ENCODE data around the gene TNC.

TNC gene

GRCh38 chr9:115146581-115147021 is 28.6 kb upstream of the TNC start:
- no peak for TF ChIP-seq CTCF (IDR thresholded peaks at IDR 0.05; ENCODE audit: control extremely low read depth, extremely low read depth, low read depth, missing control alignments)
- POLR2A ChIA-PET, result no interaction called here
- CTCF ChIA-PET, result no interaction called here
- DNase-seq (ENCODE audit: extremely low spot score), result no peak

- ChIA-PET POLR2A (no interaction called here), CTCF (interaction anchor here (1.8 kb wide), 1 partner anchor 8 kb away, joined by 6 read pairs; no protein-coding TSS in a partner anchor)
- TF ChIP-seq CTCF (IDR thresholded peaks at IDR 0.05; ENCODE audit: control extremely low read depth, extremely low read depth, low read depth, missing control alignments), result no peak
- DNase-seq (ENCODE audit: extremely low spot score), result no peak
Observed at GRCh38 chr9:115144706-115145105, 26.7 kb upstream of the TNC start.

GRCh38 chr9:115143689-115144088 is 25.7 kb upstream of the TNC start:
- no peak for TF ChIP-seq CTCF (IDR thresholded peaks at IDR 0.05; ENCODE audit: control extremely low read depth, extremely low read depth, low read depth, missing control alignments)
- DNase-seq (ENCODE audit: extremely low spot score), result no peak
- CTCF ChIA-PET, result interaction anchor here (1.4 kb wide), 1 partner anchor 11 kb away, joined by 3 read pairs; no protein-coding TSS in a partner anchor
- POLR2A ChIA-PET, result no interaction called here

GRCh38 chr9:115142517-115143270 is 24.7 kb upstream of the TNC start:
- ChIA-PET CTCF (interaction anchor here (1.4 kb wide), 1 partner anchor 10 kb away, joined by 3 read pairs; no protein-coding TSS in a partner anchor), POLR2A (no interaction called here)
- no peak for TF ChIP-seq CTCF (IDR thresholded peaks at IDR 0.05; ENCODE audit: control extremely low read depth, extremely low read depth, low read depth, missing control alignments)
- DNase-seq (ENCODE audit: extremely low spot score), result no peak

- DNase-seq (ENCODE audit: extremely low spot score), result no peak
- TF ChIP-seq CTCF (IDR thresholded peaks at IDR 0.05; ENCODE audit: control extremely low read depth, extremely low read depth, low read depth, missing control alignments), result no peak
- POLR2A ChIA-PET, result no interaction called here
- CTCF ChIA-PET, result interaction anchor here (1.2 kb wide), 1 partner anchor 12 kb away, joined by 4 read pairs; no protein-coding TSS in a partner anchor
Observed at GRCh38 chr9:115142090-115142489, 24.1 kb upstream of the TNC start.

GRCh38 chr9:115141612-115142011 is 23.7 kb upstream of the TNC start:
- DNase-seq (ENCODE audit: extremely low spot score), result no peak
- ChIA-PET POLR2A (no interaction called here), CTCF (interaction anchor here (0.7 to 1.2 kb wide), 3 partner anchors 11 to 27 kb away, joined by 3 to 4 read pairs (median 3); no protein-coding TSS in a partner anchor)
- TF ChIP-seq CTCF (IDR thresholded peaks at IDR 0.05; ENCODE audit: control extremely low read depth, extremely low read depth, low read depth, missing control alignments), result no peak
